SW480 (cell line): ENCODE data around the gene BAIAP2L1.
"Not testable (repeated sequence)": the region's sequence is repeated elsewhere in the genome, so short reads cannot be mapped to it uniquely, and the experiment has no call there.

ENCODE experiments used
- DNase-seq: peaks from one replicate; pipeline ENCODE4 v3.0.0-alpha.2; 2016; ENCODE audit warnings: low spot score

BAIAP2L1 gene

GRCh38 chr7:98319176-98319575 lies 81.7 kb downstream of the BAIAP2L1 start:
- no peak for DNase-seq

- no peak for DNase-seq
These were observed 83.4 kb downstream of the BAIAP2L1 start for GRCh38 chr7:98317366-98318040.

GRCh38 chr7:98315994-98316527 lies 84.8 kb downstream of the BAIAP2L1 start:
- not testable (repeated sequence) for DNase-seq

- no peak for DNase-seq
These were observed 85.4 kb downstream of the BAIAP2L1 start for GRCh38 chr7:98315318-98315993.

GRCh38 chr7:98314469-98314868 lies 86.4 kb downstream of the BAIAP2L1 start:
- no peak for DNase-seq

GRCh38 chr7:98312201-98312600 lies 88.7 kb downstream of the BAIAP2L1 start:
- DNase-seq = no peak

GRCh38 chr7:98309566-98309965 lies 91.3 kb downstream of the BAIAP2L1 start:
- DNase-seq = no peak

- DNase-seq = no peak
These were observed 92.9 kb downstream of the BAIAP2L1 start for GRCh38 chr7:98307971-98308466.

- no peak for DNase-seq
These were observed 94.8 kb downstream of the BAIAP2L1 start for GRCh38 chr7:98305951-98306535.

- DNase-seq = no peak
These were observed 97.0 kb downstream of the BAIAP2L1 start for GRCh38 chr7:98303906-98304305.

GRCh38 chr7:98303176-98303865 lies 97.6 kb downstream of the BAIAP2L1 start:
- no peak for DNase-seq

- no peak for DNase-seq
These were observed 99.0 kb downstream of the BAIAP2L1 start for GRCh38 chr7:98301693-98302470.

GRCh38 chr7:98300595-98301372 lies 100.1 kb downstream of the BAIAP2L1 start:
- DNase-seq = no peak

GRCh38 chr7:98297626-98298286 lies 103.1 kb downstream of the BAIAP2L1 start:
- DNase-seq = no peak

GRCh38 chr7:98296833-98297232 lies 104.1 kb downstream of the BAIAP2L1 start:
- DNase-seq = no peak

- DNase-seq = no peak
These were observed 105.3 kb downstream of the BAIAP2L1 start for GRCh38 chr7:98295467-98296192.

GRCh38 chr7:98294798-98295382 lies 106.0 kb downstream of the BAIAP2L1 start:
- DNase-seq = peak; percentile 70

GRCh38 chr7:98294326-98294725 lies 106.6 kb downstream of the BAIAP2L1 start:
- no peak for DNase-seq

GRCh38 chr7:98293746-98294145 lies 107.1 kb downstream of the BAIAP2L1 start:
- no peak for DNase-seq
